Inflammatory macrophage treated with lipopolysaccharide for 1 hour (primary cell): ENCODE data around the gene ZNF451.

Experiments
- DNase-seq, 2 donors: peaks; one replicate each; pipeline ENCODE4 v3.0.0-alpha.2; 2020 to 2022

ZNF451 gene

GRCh38 chr6:57215260-57215659, 125.3 kb downstream of the ZNF451 start:
- DNase-seq = no peak

GRCh38 chr6:57216235-57217101, 126.5 kb downstream of the ZNF451 start:
- no peak for DNase-seq

- DNase-seq = no peak
Observed at GRCh38 chr6:57217270-57217669, 127.3 kb downstream of the ZNF451 start.
